DND-41 (cell line): ENCODE results near the gene KTI12.

Experiments
- ATAC-seq: fragments of 200-7000 bp; cut with Tn5 transposase; 3 replicates; pipeline ENCODE4 v1.9.1; 2021; ENCODE audit warnings: low read depth; ENCODE audit not compliant: insufficient read depth
- DNase-seq: peaks from one replicate; pipeline ENCODE4 v3.0.0-alpha.2; 2020
- H2AFZ ChIP-seq: 2 replicates; pipeline ENCODE4 v1.6.0; 2012; ENCODE audit warnings: low read depth, low read length
- H3K27ac ChIP-seq: 2 replicates; pipeline ENCODE4 v1.5.1; 2012; ENCODE audit warnings: low read length, inconsistent platforms
- H3K27me3 ChIP-seq: fragments of 200-600 bp; sonication (generic); 2 replicates; pipeline ENCODE4 v1.6.0; 2012; ENCODE audit warnings: low read length, mild to moderate bottlenecking, inconsistent platforms; ENCODE audit not compliant: insufficient read depth, poor library complexity
- H3K36me3 ChIP-seq: 2 replicates; pipeline ENCODE4 v1.5.1; 2012; ENCODE audit warnings: low read length, inconsistent platforms; ENCODE audit not compliant: insufficient read depth
- H3K4me1 ChIP-seq: 2 replicates; pipeline ENCODE4 v1.5.1; 2012; ENCODE audit warnings: mild to moderate bottlenecking, low read length; ENCODE audit not compliant: insufficient read depth
- H3K4me2 ChIP-seq: 2 replicates; pipeline ENCODE4 v1.6.0; 2012; ENCODE audit warnings: mild to moderate bottlenecking, moderate library complexity, low read length, inconsistent platforms; ENCODE audit not compliant: insufficient read depth
- H3K4me3 ChIP-seq, 2 experiments: fragments of 200-600 bp in 1 of 2; shearing (Covaris generic) in 1 of 2; 2 replicates each; pipeline ENCODE4 v1.5.1; 2012 to 2016; ENCODE audit warnings: inconsistent platforms in 2 of 2, low read length in 2 of 2, mild to moderate bottlenecking in 2 of 2, low read depth in 1 of 2, moderate library complexity in 1 of 2
- H3K79me2 ChIP-seq: 2 replicates; pipeline ENCODE4 v1.6.0; 2012; ENCODE audit warnings: low read length, inconsistent platforms; ENCODE audit not compliant: insufficient read depth
- H3K9ac ChIP-seq: 2 replicates; pipeline ENCODE4 v1.6.0; 2012; ENCODE audit warnings: low read depth, mild to moderate bottlenecking, inconsistent platforms, low read length, moderate library complexity
- H3K9me3 ChIP-seq: 2 replicates; pipeline ENCODE4 v1.5.1; 2012; ENCODE audit warnings: low read length, moderate library complexity, mild to moderate bottlenecking, inconsistent platforms; ENCODE audit not compliant: insufficient read depth, severe bottlenecking
- H4K20me1 ChIP-seq: 2 replicates; pipeline ENCODE4 v1.6.0; 2012; ENCODE audit warnings: low read length; ENCODE audit not compliant: insufficient read depth
- CTCF ChIP-seq: IDR thresholded peaks from 2 replicates; pipeline ENCODE4 v1.5.1; 2012; ENCODE audit warnings: borderline replicate concordance, low read length, moderate library complexity, mild to moderate bottlenecking; ENCODE audit not compliant: poor library complexity, severe bottlenecking; ENCODE audit errors: extremely low read depth
- EZH2 ChIP-seq: IDR thresholded peaks from 3 replicates; pipeline ENCODE4 v1.6.1; 2012; ENCODE audit warnings: borderline replicate concordance, low read depth, mild to moderate bottlenecking, moderate library complexity, low read length, inconsistent platforms; ENCODE audit not compliant: severe bottlenecking

The KTI12 gene

GRCh38 chr1:52070704-52071103 lies 37.1 kb upstream of the KTI12 start:
- Histone ChIP-seq H3K4me2 (no peak overlapping the region), H4K20me1 (peaks cover 13% of the 10 kb centered on the region; the same call in 1 of the 2 replicates), H3K4me3 (no peak overlapping the region), H3K4me1 (no peaks in the 10 kb centered on the region), H3K36me3 (peaks cover 74% of the 10 kb centered on the region), H3K27ac (no peak overlapping the region), H3K9me3 (no peaks in the 10 kb centered on the region), H3K9ac (no peak overlapping the region), H2AFZ (no peak overlapping the region), H3K27me3 (no peaks in the 10 kb centered on the region), H3K79me2 (peaks cover 81% of the 10 kb centered on the region)
- TF ChIP-seq EZH2: no peak
- no peak for TF ChIP-seq CTCF
- no peak for DNase-seq
- ATAC-seq: no peak

- H3K9me3 ChIP-seq: no peaks in the 10 kb centered on the region
- peaks cover 79% of the 10 kb centered on the region for H3K79me2 ChIP-seq
- TF ChIP-seq EZH2 (no peak), CTCF (no peak)
- 0 out of 2 replicates have a peak, but pooled peaks cover 2% of the 10 kb centered on the region for H4K20me1 ChIP-seq
- H3K4me2 ChIP-seq: no peak overlapping the region
- ATAC-seq (no peak), DNase-seq (no peak)
- peaks cover 34% of the 10 kb centered on the region for H3K4me1 ChIP-seq
- no peak overlapping the region for H3K4me3 ChIP-seq
- H2AFZ ChIP-seq: no peak overlapping the region
- H3K27ac ChIP-seq: peak overlapping the region; percentile 2
- H3K27me3 ChIP-seq: no peaks in the 10 kb centered on the region
- H3K36me3 ChIP-seq: peaks cover 76% of the 10 kb centered on the region
- H3K9ac ChIP-seq: no peak overlapping the region
Measured at GRCh38 chr1:52063192-52063591, 29.6 kb upstream of the KTI12 start.

GRCh38 chr1:52060822-52061221 lies 27.2 kb upstream of the KTI12 start:
- Histone ChIP-seq H3K4me3 (no peak overlapping the region), H3K79me2 (peaks cover 81% of the 10 kb centered on the region), H3K27ac (peak overlapping the region; percentile 98), H3K9ac (no peak overlapping the region), H3K4me2 (no peak overlapping the region), H3K36me3 (peaks cover 54% of the 10 kb centered on the region), H3K4me1 (peaks cover 51% of the 10 kb centered on the region), H4K20me1 (no peaks in the 10 kb centered on the region), H3K9me3 (no peaks in the 10 kb centered on the region), H2AFZ (no peak overlapping the region), H3K27me3 (no peaks in the 10 kb centered on the region)
- ATAC-seq (no peak), DNase-seq (no peak)
- TF ChIP-seq CTCF (no peak), EZH2 (no peak)

- TF ChIP-seq EZH2: no peak
- no peak for TF ChIP-seq CTCF
- DNase-seq (no peak), ATAC-seq (no peak)
- Histone ChIP-seq H3K4me1 (peaks cover 51% of the 10 kb centered on the region), H3K27me3 (no peaks in the 10 kb centered on the region), H3K4me2 (peak overlapping the region; percentile 37; the same call in 1 of the 2 replicates), H3K9ac (no peak overlapping the region), H3K79me2 (peaks cover 84% of the 10 kb centered on the region), H3K36me3 (peaks cover 45% of the 10 kb centered on the region), H3K4me3 (no peak overlapping the region), H2AFZ (no peak overlapping the region), H3K9me3 (no peaks in the 10 kb centered on the region), H4K20me1 (no peaks in the 10 kb centered on the region), H3K27ac (peak overlapping the region; percentile 98)
Measured at GRCh38 chr1:52059888-52060287, 26.3 kb upstream of the KTI12 start.
